H1 (cell line): Measurements from ENCODE around the gene TACR3. TPM values are rescaled to one million over a fixed set of nuclear protein-coding genes. Genes with fewer than 3 reads are reported as not detected.

Source experiments
- CTCF ChIA-PET: fragments of 300-600 bp; sonication (Branson Sonifier 250); formaldehyde crosslinking; loops from one replicate; lab custom pipeline; 2021; ENCODE audit not compliant: partially characterized antibody; lab: Charles Lee
- POLR2A ChIA-PET: fragments of 300-600 bp; sonication (Branson Sonifier 250); formaldehyde crosslinking; loops from one replicate; lab custom pipeline; 2021; ENCODE audit warnings: inconsistent platforms; ENCODE audit not compliant: partially characterized antibody; lab: Charles Lee
- DNase-seq, 2 experiments: peaks; one replicate each; pipeline versions ENCODE4 v3.0.0 to v3.0.0-alpha.2; 2010 to 2022; ENCODE audit warnings: low spot score in 2 of 2, low read depth in 1 of 2, mixed read lengths in 1 of 2
- FAIRE-seq: peaks from 2 replicates; lab custom pipeline; 2011; peaks lifted over from hg19 to GRCh38; lab: Jason Lieb, UNC
- H2AFZ ChIP-seq: 2 replicates; pipeline ENCODE4 v1.8.1; 2012; ENCODE audit warnings: low read length, inconsistent platforms
- H2AK5ac ChIP-seq: 2 replicates; pipeline ENCODE4 v1.6.1; 2013; ENCODE audit warnings: low read depth, low read length
- H2BK120ac ChIP-seq: replicated peaks from 2 replicates; pipeline ENCODE3; 2013; ENCODE audit warnings: low read depth, low read length, inconsistent platforms
- H2BK12ac ChIP-seq: 2 replicates; pipeline ENCODE4 v1.6.1; 2013; ENCODE audit warnings: low read depth, low read length
- H2BK15ac ChIP-seq: 2 replicates; pipeline ENCODE4 v1.6.1; 2013; ENCODE audit warnings: low read length
- H2BK20ac ChIP-seq: 2 replicates; pipeline ENCODE4 v1.6.1; 2013; ENCODE audit warnings: low read length
- H2BK5ac ChIP-seq: 2 replicates; pipeline ENCODE4 v1.6.1; 2013; ENCODE audit warnings: low read depth, low read length
- H3K14ac ChIP-seq: 2 replicates; pipeline ENCODE4 v1.6.1; 2013; ENCODE audit warnings: inconsistent platforms; ENCODE audit not compliant: insufficient read length
- H3K18ac ChIP-seq: 2 replicates; pipeline ENCODE4 v1.6.1; 2013; ENCODE audit warnings: low read length; ENCODE audit errors: extremely low read depth
- H3K23ac ChIP-seq: 2 replicates; pipeline ENCODE4 v1.6.1; 2013; ENCODE audit warnings: inconsistent platforms; ENCODE audit not compliant: insufficient read length
- H3K23me2 ChIP-seq: 2 replicates; pipeline ENCODE4 v1.6.1; 2013; ENCODE audit warnings: low read depth, low read length
- H3K27ac ChIP-seq: 2 replicates; pipeline ENCODE4 v1.6.1; 2011; ENCODE audit warnings: low read depth, low read length, inconsistent platforms
- H3K27me3 ChIP-seq, 4 experiments: replicated peaks in 1 of 4; 1 replicate in 1 of 4; 2 replicates in 3 of 4; pipeline versions ENCODE4 v1.6.1 to v1.8.1; 2011 to 2013; ENCODE audit warnings: low read length in 3 of 4, mild to moderate bottlenecking in 3 of 4, inconsistent platforms in 2 of 4, mixed read lengths in 2 of 4, moderate library complexity in 1 of 4; ENCODE audit not compliant: control insufficient read depth in 3 of 4, insufficient read depth in 3 of 4; ENCODE audit errors: extremely low read depth in 1 of 4
- H3K36me3 ChIP-seq, 4 experiments: 2 replicates each; pipeline versions ENCODE4 v1.6.1 to v1.8.1; 2011 to 2013; ENCODE audit warnings: mild to moderate bottlenecking in 4 of 4, low read length in 3 of 4, moderate library complexity in 2 of 4, control low read depth in 1 of 4, inconsistent platforms in 1 of 4; ENCODE audit not compliant: insufficient read depth in 4 of 4, control insufficient read depth in 2 of 4
- H3K4ac ChIP-seq: replicated peaks from 2 replicates; pipeline ENCODE3; 2013; ENCODE audit warnings: low read length, low read depth, mixed read lengths, inconsistent platforms; ENCODE audit not compliant: insufficient read length
- H3K4me1 ChIP-seq, 4 experiments: replicated peaks in 1 of 4; 1 replicate in 1 of 4; 2 replicates in 3 of 4; pipeline versions ENCODE4 v1.6.1 to v1.8.1; 2011 to 2013; ENCODE audit warnings: low read length in 3 of 4, inconsistent platforms in 2 of 4, mixed read lengths in 1 of 4; ENCODE audit not compliant: insufficient read depth in 4 of 4, control insufficient read depth in 3 of 4
- H3K4me2 ChIP-seq, 2 experiments: 2 replicates each; pipeline versions ENCODE4 v1.6.1 to v1.8.1; 2011 to 2013; ENCODE audit warnings: low read depth in 2 of 2, low read length in 2 of 2, control low read depth in 1 of 2, inconsistent platforms in 1 of 2, mild to moderate bottlenecking in 1 of 2; ENCODE audit not compliant: insufficient read depth in 1 of 2
- H3K4me3 ChIP-seq, 4 experiments: fragments of 200-600, 300-600 bp in 1 of 4; sonication (generic), shearing (Covaris generic), sonication (Bioruptor Twin) in 1 of 4; 2 replicates each; pipeline versions ENCODE4 v1.5.1 to v1.8.1; 2011 to 2016; ENCODE audit warnings: low read length in 4 of 4, low read depth in 3 of 4, control low read depth in 2 of 4, inconsistent platforms in 2 of 4, mild to moderate bottlenecking in 2 of 4, mixed read lengths in 1 of 4, moderate library complexity in 1 of 4; ENCODE audit not compliant: insufficient read depth in 2 of 4; ENCODE audit errors: extremely low read depth in 1 of 4
- H3K56ac ChIP-seq: replicated peaks from 2 replicates; pipeline ENCODE3; 2013; ENCODE audit warnings: low read depth, mild to moderate bottlenecking, mixed read lengths, low read length, inconsistent platforms; ENCODE audit not compliant: insufficient read length
- H3K79me1 ChIP-seq: 2 replicates; pipeline ENCODE4 v1.6.1; 2013; ENCODE audit warnings: low read depth, low read length, control low read depth
- H3K79me2 ChIP-seq, 2 experiments: 2 replicates each; pipeline versions ENCODE4 v1.6.1 to v1.8.1; 2012 to 2013; ENCODE audit warnings: low read length in 2 of 2, mild to moderate bottlenecking in 2 of 2, inconsistent platforms in 1 of 2; ENCODE audit not compliant: insufficient read depth in 2 of 2, control insufficient read depth in 1 of 2
- H3K9ac ChIP-seq, 4 experiments: replicated peaks in 1 of 4; 1 replicate in 1 of 4; 2 replicates in 3 of 4; pipeline versions ENCODE4 v1.6.1 to v1.8.1; 2011 to 2013; ENCODE audit warnings: low read depth in 3 of 4, low read length in 3 of 4, control low read depth in 2 of 4, mild to moderate bottlenecking in 2 of 4, moderate library complexity in 2 of 4, inconsistent platforms in 1 of 4; ENCODE audit errors: extremely low read depth in 1 of 4
- H3K9me3 ChIP-seq, 2 experiments: 2 replicates each; pipeline versions ENCODE4 v1.6.1 to v1.8.1; 2012 to 2013; ENCODE audit warnings: mild to moderate bottlenecking in 2 of 2, moderate library complexity in 2 of 2, control low read depth in 1 of 2, inconsistent platforms in 1 of 2, low read depth in 1 of 2, low read length in 1 of 2, mixed read lengths in 1 of 2; ENCODE audit not compliant: insufficient read depth in 2 of 2
- H4K20me1 ChIP-seq, 2 experiments: replicated peaks in 1 of 2; 2 replicates each; pipeline versions ENCODE3 to v1.8.1; 2011 to 2013; ENCODE audit warnings: inconsistent platforms in 2 of 2, low read length in 2 of 2, mild to moderate bottlenecking in 1 of 2; ENCODE audit not compliant: insufficient read depth in 2 of 2, control insufficient read depth in 1 of 2
- H4K5ac ChIP-seq: 2 replicates; pipeline ENCODE4 v1.6.1; 2013; ENCODE audit warnings: low read length, low read depth, mixed read lengths, inconsistent platforms; ENCODE audit not compliant: insufficient read length
- H4K8ac ChIP-seq: 2 replicates; pipeline ENCODE4 v1.8.0; 2013; ENCODE audit warnings: mild to moderate bottlenecking, moderate library complexity, low read length, inconsistent platforms; ENCODE audit not compliant: insufficient read depth; ENCODE audit errors: extremely low read depth
- H4K91ac ChIP-seq: replicated peaks from 2 replicates; pipeline ENCODE3; 2013; ENCODE audit warnings: low read length, mixed read lengths, inconsistent platforms; ENCODE audit not compliant: insufficient read length
- CTCF ChIP-seq, 3 experiments: IDR thresholded peaks; 1 replicate in 2 of 3; 2 replicates in 1 of 3; pipeline versions ENCODE4 v1.5.1 to v1.6.1; 2011; ENCODE audit warnings: low read length in 3 of 3, mild to moderate bottlenecking in 3 of 3, inconsistent platforms in 2 of 3, low read depth in 1 of 3, moderate library complexity in 1 of 3; ENCODE audit not compliant: insufficient read depth in 1 of 3; ENCODE audit errors: control extremely low read depth in 1 of 3
- GTF2F1 ChIP-seq: IDR thresholded peaks from 2 replicates; pipeline ENCODE4 v1.6.1; 2012; ENCODE audit warnings: low read depth, low read length, improper control_type of control experiment, borderline replicate concordance
- KDM4A ChIP-seq: IDR thresholded peaks from one replicate; pipeline ENCODE4 v1.7.1; 2012; ENCODE audit warnings: low read depth, mild to moderate bottlenecking, moderate library complexity, low read length, inconsistent platforms; ENCODE audit not compliant: severe bottlenecking
- MAX ChIP-seq: IDR thresholded peaks from 2 replicates; pipeline ENCODE4 v1.6.1; 2012; ENCODE audit warnings: inconsistent platforms
- RAD21 ChIP-seq, 2 experiments: IDR thresholded peaks in 1 of 2; conservative IDR thresholded peaks in 1 of 2; 2 replicates each; pipeline ENCODE4 v1.6.1; 2011; ENCODE audit warnings: low read depth in 2 of 2, low read length in 2 of 2, improper control_type of control experiment in 1 of 2, inconsistent platforms in 1 of 2, mild to moderate bottlenecking in 1 of 2, moderate library complexity in 1 of 2
- TAF1 ChIP-seq: IDR thresholded peaks from 2 replicates; pipeline ENCODE4 v1.6.1; 2011; ENCODE audit warnings: mild to moderate bottlenecking, low read depth, low read length
- WGBS, 2 experiments: shearing (Covaris generic) in 1 of 2; methylation state at CpG; one replicate each; pipeline versions ENCODE4 v1.1.6 to v1.1.7; 2013 to 2015; ENCODE audit warnings: low lambda C conversion rate in 2 of 2, mixed read lengths in 2 of 2, inconsistent platforms in 1 of 2, low coverage in 1 of 2, missing lambda C conversion rate in 1 of 2; ENCODE audit not compliant: insufficient replicate concordance in 2 of 2, insufficient coverage in 1 of 2, insufficient read length in 1 of 2; ENCODE audit errors: extremely low coverage in 1 of 2, missing lambda C conversion rate in 1 of 2; 5-methylcytosine and 5-hydroxymethylcytosine counted together
- polyA plus RNA-seq, 7 experiments: library from polyadenylated mRNA; depleted of rRNA in 3 of 7; stranded (reverse) in 5 of 7; unstranded in 2 of 7; fragments of >200 nt in 5 of 7; fragments of 200-250 nt in 2 of 7; gene quantifications; 1 replicate in 5 of 7; 2 replicates in 1 of 7; 4 replicates in 1 of 7; pipeline versions ENCODE4 v1.2.1 to v1.2.3, GENCODE V29; 2011 to 2013; ENCODE audit warnings: missing spikeins in 2 of 7, mixed read lengths in 2 of 7
- total RNA-seq: library from RNA; stranded (reverse); fragmentation: NEBNext Ultra II Directional; extraction: Animal tissue kit (Norgen Biotek cat#: 25700); gene quantifications from 2 replicates; pipeline ENCODE4 v1.2.1, GENCODE V29; 2021

The TACR3 gene
- total and polyA plus RNA-seq, 2 of the 8 experiments (the other 6 are each of a cell fraction or from before 2014, with no cell fraction given) = 0.30 to 2.3 TPM

- H3K4me3 ChIP-seq = peak overlapping the region; percentile 29 to 83 (median 42)
- no peak overlapping the region for H2BK20ac ChIP-seq
- H3K27me3 ChIP-seq = no peaks in the 10 kb centered on the region
- peaks cover 9% of the 10 kb centered on the region; the same call in 1 of the 2 replicates for H3K23me2 ChIP-seq
- DNase-seq = peak in 1 of 2 experiments; percentile 77
- 88% methylated on average over 30 of the region's 39 CpGs; no CpG with 5 or more reads in 1 of the 2 experiments for WGBS, 2 experiments
- H3K4me2 ChIP-seq = peak overlapping the region; percentile 63 to 97
- H2BK15ac ChIP-seq = peak overlapping the region; percentile 81; the same call in 1 of the 2 replicates
- H2BK12ac ChIP-seq = peak overlapping the region; percentile 99
- no peaks in the 10 kb centered on the region for H3K79me1 ChIP-seq
- H3K4me1 ChIP-seq = no peaks in the 10 kb centered on the region; a peak in 2 of 7 replicates
- H3K36me3 ChIP-seq = no peaks in the 10 kb centered on the region
- no peak overlapping the region for H3K4ac ChIP-seq
- H4K8ac ChIP-seq = peak overlapping the region; percentile 84
- ChIA-PET CTCF (interaction anchor here (1.0 to 1.2 kb wide), 4 partner anchors 11 to 66 kb away, joined by 3 to 4 read pairs (median 3); no protein-coding TSS in a partner anchor), POLR2A (interaction anchor here (1.6 kb wide), 1 partner anchor 25 kb away, joined by 3 read pairs; no protein-coding TSS in a partner anchor)
- no peaks in the 10 kb centered on the region for H3K79me2 ChIP-seq
- no peak overlapping the region for H3K14ac ChIP-seq
- H4K5ac ChIP-seq = no peak overlapping the region
- no peak overlapping the region for H3K18ac ChIP-seq
- peaks cover 0 to 12% of the 10 kb centered on the region in 2 experiments; a peak in 1 of 4 replicates for H3K9me3 ChIP-seq
- no peak overlapping the region for H2BK5ac ChIP-seq
- no peak overlapping the region for H2BK120ac ChIP-seq
- TF ChIP-seq TAF1 (0 out of 2 replicates have a peak, but pooled peaks have one; percentile 13), CTCF (IDR thresholded peaks at IDR 0.05; ENCODE audit: control extremely low read depth in 1 of 3, insufficient read depth in 1 of 3, low read depth in 1 of 3, low read length in 3 of 3) (peak in 1 of 3 experiments; percentile 5; a peak in 1 of 4 replicates), MAX (no peak; the same call in 1 of the 2 replicates), KDM4A (peak; percentile 29), GTF2F1 (no peak), RAD21 (IDR thresholded peaks at IDR 0.05 in 1 of 2, conservative IDR thresholded peaks at IDR 0.05 in 1 of 2; ENCODE audit: low read depth in 2 of 2, low read length in 2 of 2) (peak; percentile 5 to 20; a peak in 3 of 4 replicates)
- H2AFZ ChIP-seq = no peak overlapping the region
- no peaks in the 10 kb centered on the region for H4K20me1 ChIP-seq
- H4K91ac ChIP-seq = peak overlapping the region; percentile 45
- H2AK5ac ChIP-seq = no peak overlapping the region
- H3K23ac ChIP-seq = no peak overlapping the region
- no peak for FAIRE-seq
- no peak overlapping the region for H3K56ac ChIP-seq
- H3K9ac ChIP-seq = no peak overlapping the region; a peak in 1 of 7 replicates
- H3K27ac ChIP-seq = no peak overlapping the region
These were observed 518 bp downstream of the TACR3 start for GRCh38 chr4:103719105-103719829.
